ENCODE measurements around the gene CEP19.
"Not testable (repeated sequence)": the region's sequence is repeated elsewhere in the genome, so short reads cannot be mapped to it uniquely, and the experiment has no call there.

CEP19 gene

GRCh38 chr3:196711838-196712513, at the start of gene CEP19, which contains the start of gene PIGX:
TSS of gene CEP19 (minus strand) at chr3:196712250. CDS start at chr3:196708657, 3,593 bp downstream.
TSS of gene PIGX (plus strand) at chr3:196712377.
- peaks cover 12% of the 10 kb centered on the region for H3K4me1 ChIP-seq (ENCODE audit: control insufficient read depth, insufficient read depth, low read length)
- no peaks in the 10 kb centered on the region for H3K9me3 ChIP-seq (ENCODE audit: control insufficient read depth, low read length)
- no peaks in the 10 kb centered on the region for H3K36me3 ChIP-seq (ENCODE audit: control insufficient read depth, insufficient read depth, low read length)
- peak within 1 kb of the TSS; percentile 67 for H3K4me3 ChIP-seq (ENCODE audit: low read length)
- no peaks in the 10 kb centered on the region for H3K27me3 ChIP-seq (ENCODE audit: control insufficient read depth, insufficient read depth, low read length)
- peak within 1 kb of the TSS; percentile 60 for H3K9ac ChIP-seq (ENCODE audit: low read length)

DNA sequence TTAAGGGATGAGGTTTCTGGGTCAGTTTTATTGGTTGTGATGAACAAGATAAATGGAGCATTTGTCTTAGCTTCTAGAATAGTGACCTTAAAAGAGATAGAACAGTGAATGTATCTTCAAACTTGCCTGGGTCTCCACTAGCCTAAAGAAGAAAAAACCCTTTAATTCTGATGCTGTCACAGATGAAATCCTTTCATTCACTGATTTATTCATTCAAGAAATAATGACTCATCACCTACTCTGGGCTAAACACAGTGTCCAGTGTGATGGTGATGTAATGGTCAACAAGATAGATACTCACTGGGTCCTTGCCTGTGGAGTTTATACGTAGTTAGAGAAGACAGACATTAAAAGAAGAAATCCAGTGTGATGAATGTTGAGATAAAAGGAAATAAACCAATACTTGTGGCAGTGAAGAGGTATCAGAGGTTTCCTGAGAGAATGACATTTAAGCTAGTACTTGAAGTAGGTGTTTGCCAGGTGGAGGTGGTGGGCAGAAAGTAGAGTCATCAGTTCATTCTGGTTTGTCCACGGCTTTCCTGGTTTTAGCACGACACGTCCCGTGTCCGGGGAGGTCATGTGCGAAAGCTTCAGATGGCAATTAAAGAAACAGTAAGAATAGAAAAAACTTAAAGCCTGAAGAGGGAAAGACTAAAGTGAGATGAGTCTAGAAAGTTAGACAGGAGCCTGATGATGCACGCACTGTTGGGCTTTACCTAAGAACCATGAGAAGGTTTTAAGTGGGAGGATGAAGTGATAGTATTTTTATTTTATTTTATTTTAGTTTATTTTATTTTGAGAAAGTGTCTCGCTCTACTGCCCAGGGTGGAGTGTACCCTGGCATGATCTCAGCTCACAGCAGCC, 46.1 kb upstream of the CEP19 start:
- H3K4me1 ChIP-seq (ENCODE audit: control insufficient read depth, insufficient read depth, low read length): peaks cover 11% of the 10 kb centered on the region
- H3K4me3 ChIP-seq (ENCODE audit: low read length): no peak overlapping the region
- no peaks in the 10 kb centered on the region for H3K36me3 ChIP-seq (ENCODE audit: control insufficient read depth, insufficient read depth, low read length)
- no peaks in the 10 kb centered on the region for H3K9me3 ChIP-seq (ENCODE audit: control insufficient read depth, low read length)
- H3K27me3 ChIP-seq (ENCODE audit: control insufficient read depth, insufficient read depth, low read length): no peaks in the 10 kb centered on the region
- H3K9ac ChIP-seq (ENCODE audit: low read length): no peak overlapping the region

GRCh38 chr3:196756732-196757131, 44.7 kb upstream of the CEP19 start:
- Histone ChIP-seq H3K36me3 (ENCODE audit: control insufficient read depth, insufficient read depth, low read length) (no peaks in the 10 kb centered on the region), H3K27me3 (ENCODE audit: control insufficient read depth, insufficient read depth, low read length) (no peaks in the 10 kb centered on the region), H3K9ac (ENCODE audit: low read length) (no peak overlapping the region), H3K4me3 (ENCODE audit: low read length) (no peak overlapping the region), H3K9me3 (ENCODE audit: control insufficient read depth, low read length) (no peaks in the 10 kb centered on the region), H3K4me1 (ENCODE audit: control insufficient read depth, insufficient read depth, low read length) (peaks cover 11% of the 10 kb centered on the region)

GRCh38 chr3:196754091-196754981, 42.3 kb upstream of the CEP19 start:
- Histone ChIP-seq H3K27me3 (ENCODE audit: control insufficient read depth, insufficient read depth, low read length) (no peaks in the 10 kb centered on the region), H3K4me1 (ENCODE audit: control insufficient read depth, insufficient read depth, low read length) (peaks cover 11% of the 10 kb centered on the region), H3K4me3 (ENCODE audit: low read length) (no peak overlapping the region), H3K9me3 (ENCODE audit: control insufficient read depth, low read length) (no peaks in the 10 kb centered on the region), H3K9ac (ENCODE audit: low read length) (peak overlapping the region; percentile 5), H3K36me3 (ENCODE audit: control insufficient read depth, insufficient read depth, low read length) (no peaks in the 10 kb centered on the region)

GRCh38 chr3:196753201-196753600, 41.2 kb upstream of the CEP19 start:
- Histone ChIP-seq H3K27me3 (ENCODE audit: control insufficient read depth, insufficient read depth, low read length) (no peaks in the 10 kb centered on the region), H3K4me1 (ENCODE audit: control insufficient read depth, insufficient read depth, low read length) (peaks cover 11% of the 10 kb centered on the region), H3K9ac (ENCODE audit: low read length) (no peak overlapping the region), H3K9me3 (ENCODE audit: control insufficient read depth, low read length) (no peaks in the 10 kb centered on the region), H3K36me3 (ENCODE audit: control insufficient read depth, insufficient read depth, low read length) (no peaks in the 10 kb centered on the region), H3K4me3 (ENCODE audit: low read length) (no peak overlapping the region)

- no peaks in the 10 kb centered on the region for H3K36me3 ChIP-seq (ENCODE audit: control insufficient read depth, insufficient read depth, low read length)
- no peak overlapping the region for H3K4me3 ChIP-seq (ENCODE audit: low read length)
- H3K9ac ChIP-seq (ENCODE audit: low read length): no peak overlapping the region
- H3K9me3 ChIP-seq (ENCODE audit: control insufficient read depth, low read length): no peaks in the 10 kb centered on the region
- H3K4me1 ChIP-seq (ENCODE audit: control insufficient read depth, insufficient read depth, low read length): peaks cover 2% of the 10 kb centered on the region
- no peaks in the 10 kb centered on the region for H3K27me3 ChIP-seq (ENCODE audit: control insufficient read depth, insufficient read depth, low read length)
Observed at GRCh38 chr3:196749125-196749524, 37.1 kb upstream of the CEP19 start.

DNA sequence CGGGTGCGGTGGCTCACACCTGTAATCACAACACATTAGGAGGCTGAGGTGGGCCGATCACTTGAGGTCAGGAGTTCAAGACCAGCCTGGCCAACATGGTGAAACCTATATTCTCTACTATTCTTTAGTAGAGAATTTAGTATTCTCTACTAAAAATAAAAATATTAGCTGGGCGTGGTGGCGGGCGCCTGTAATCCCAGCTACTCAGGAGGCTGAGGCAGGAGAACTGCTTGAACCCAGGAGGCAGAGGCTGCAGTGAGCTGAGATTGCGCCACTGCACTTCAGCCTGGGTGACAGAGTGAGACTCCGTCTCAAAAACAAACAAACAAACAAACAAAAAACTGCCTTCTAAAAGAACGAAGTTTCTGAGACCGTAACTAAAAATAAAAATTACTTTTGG, 31.5 kb upstream of the CEP19 start:
- not testable (repeated sequence) for H3K9me3 ChIP-seq (ENCODE audit: control insufficient read depth, low read length); H3K4me3 ChIP-seq (ENCODE audit: low read length); H3K9ac ChIP-seq (ENCODE audit: low read length); H3K27me3 ChIP-seq (ENCODE audit: control insufficient read depth, insufficient read depth, low read length); H3K36me3 ChIP-seq (ENCODE audit: control insufficient read depth, insufficient read depth, low read length)
- H3K4me1 ChIP-seq (ENCODE audit: control insufficient read depth, insufficient read depth, low read length): peaks cover 13% of the 10 kb centered on the region

DNA sequence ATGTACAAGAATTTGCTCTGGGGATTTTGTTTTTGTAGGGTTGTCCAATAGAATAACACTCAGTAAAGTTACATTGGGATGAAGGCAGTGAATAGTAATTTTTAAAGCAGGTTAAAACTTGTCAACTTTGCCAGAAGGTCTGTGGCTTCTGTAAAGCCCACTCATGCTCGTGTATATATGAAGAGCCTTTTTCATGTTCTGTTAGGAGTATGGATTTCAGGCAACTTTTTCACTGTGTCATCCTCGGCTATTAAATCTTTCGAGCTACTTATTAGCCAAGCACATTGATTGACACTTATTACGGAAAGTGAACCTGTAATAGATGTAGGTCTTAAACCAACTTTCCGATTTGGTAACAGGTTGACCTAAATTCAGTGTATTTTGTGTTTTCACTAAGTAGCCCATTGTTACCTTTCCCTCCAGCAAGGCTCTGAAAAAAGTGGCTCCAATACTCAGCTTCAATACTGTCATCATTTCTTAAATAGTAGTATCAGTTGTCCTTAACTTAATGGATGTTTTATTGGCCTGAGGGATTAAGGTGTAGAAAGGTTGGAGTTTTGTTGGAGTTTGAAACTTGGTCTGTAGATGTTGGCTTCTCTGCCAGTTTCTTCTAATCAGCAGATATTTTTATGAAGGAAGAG, 29.3 kb upstream of the CEP19 start:
- H3K27me3 ChIP-seq (ENCODE audit: control insufficient read depth, insufficient read depth, low read length): no peaks in the 10 kb centered on the region
- H3K36me3 ChIP-seq (ENCODE audit: control insufficient read depth, insufficient read depth, low read length): no peaks in the 10 kb centered on the region
- peak overlapping the region; percentile 91 for H3K9ac ChIP-seq (ENCODE audit: low read length)
- peak overlapping the region; percentile 60 for H3K4me3 ChIP-seq (ENCODE audit: low read length)
- H3K9me3 ChIP-seq (ENCODE audit: control insufficient read depth, low read length): no peaks in the 10 kb centered on the region
- peaks cover 13% of the 10 kb centered on the region for H3K4me1 ChIP-seq (ENCODE audit: control insufficient read depth, insufficient read depth, low read length)

DNA sequence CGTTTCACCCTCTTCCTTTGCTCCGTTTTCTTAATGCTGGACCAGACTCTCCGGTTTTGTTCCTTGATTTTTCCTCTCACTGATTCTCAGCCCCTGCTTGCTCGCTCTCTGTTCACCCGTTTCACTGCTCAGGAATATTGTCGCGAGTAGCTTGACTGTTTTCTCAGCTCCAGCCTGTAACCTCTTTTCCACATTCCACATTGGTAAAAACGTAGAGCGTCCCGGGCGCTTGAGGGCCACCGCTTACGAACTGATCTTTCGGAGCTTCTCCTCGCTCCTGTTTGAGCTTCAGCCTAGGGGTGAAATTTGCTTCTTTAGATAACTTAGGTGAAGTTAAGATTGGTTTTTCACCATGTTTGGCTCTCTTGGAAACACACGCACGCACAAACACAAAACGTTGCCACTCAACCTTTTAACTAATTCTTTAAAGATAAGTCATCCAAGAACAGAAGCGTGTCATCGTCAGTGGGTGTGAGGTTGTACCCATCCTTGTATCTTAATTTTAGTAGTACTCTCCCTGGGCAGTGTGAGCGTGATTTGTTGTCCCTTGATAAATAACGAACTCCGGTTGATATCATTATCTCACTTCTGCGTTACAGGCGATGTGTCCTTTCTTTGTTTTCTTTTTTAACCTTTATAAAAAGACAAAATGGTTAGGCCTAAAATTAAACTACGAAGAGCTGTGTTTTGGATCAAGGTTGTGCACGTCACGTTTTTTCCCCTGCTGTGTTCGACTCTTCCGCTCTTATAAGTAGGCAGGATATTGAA, 28.6 kb upstream of the CEP19 start:
- Histone ChIP-seq H3K9ac (ENCODE audit: low read length) (peak overlapping the region; percentile 91), H3K4me3 (ENCODE audit: low read length) (peak overlapping the region; percentile 60), H3K4me1 (ENCODE audit: control insufficient read depth, insufficient read depth, low read length) (peaks cover 13% of the 10 kb centered on the region), H3K36me3 (ENCODE audit: control insufficient read depth, insufficient read depth, low read length) (no peaks in the 10 kb centered on the region), H3K27me3 (ENCODE audit: control insufficient read depth, insufficient read depth, low read length) (no peaks in the 10 kb centered on the region), H3K9me3 (ENCODE audit: control insufficient read depth, low read length) (no peaks in the 10 kb centered on the region)

DNA sequence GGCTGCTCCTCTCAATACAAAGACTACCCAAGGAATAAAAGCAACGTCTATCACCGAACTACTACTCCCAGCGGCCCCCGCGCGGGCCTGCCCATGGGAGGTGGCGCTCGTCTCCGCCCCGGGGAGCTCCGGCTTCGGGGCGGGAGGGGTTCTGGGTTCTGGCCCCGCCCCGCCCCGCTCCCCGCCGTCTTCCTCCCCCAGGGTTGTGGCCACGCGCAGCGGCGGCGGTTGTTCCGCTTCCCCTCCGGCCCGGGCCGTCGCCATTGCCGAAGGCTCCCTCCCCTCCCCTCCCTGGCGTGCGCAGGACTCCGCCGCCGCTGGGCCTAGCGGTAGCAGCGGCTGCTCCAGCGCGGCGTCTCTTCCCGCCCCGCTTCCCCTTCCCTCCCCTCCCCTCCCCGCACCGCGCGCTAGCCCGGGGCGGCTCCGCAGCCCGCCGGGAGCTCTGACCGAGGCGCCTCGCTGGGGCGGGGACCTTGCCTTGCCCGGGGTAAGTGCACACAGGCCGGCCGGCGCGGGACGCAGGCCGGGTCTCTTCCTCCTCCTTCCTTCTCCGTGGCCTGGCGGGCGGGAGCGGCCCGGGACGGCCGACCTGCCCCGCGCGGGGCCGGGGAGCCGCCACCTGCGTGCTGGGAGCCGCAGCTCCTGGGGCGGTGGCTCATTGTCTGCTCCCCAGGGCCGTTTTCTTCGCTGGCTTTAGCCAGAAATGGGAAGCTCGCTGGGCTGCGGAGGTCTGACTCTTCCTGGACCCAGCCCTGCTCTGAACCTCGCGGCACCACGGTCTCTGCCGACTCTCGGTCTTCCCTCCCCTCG, 27.8 kb upstream of the CEP19 start, which contains the start of gene PAK2:
PAK2 (plus strand) TSS at position 187 of the 810 bp plus-strand sequence. CDS start 42,790 bp downstream, outside the sequence.
- Histone ChIP-seq H3K4me1 (ENCODE audit: control insufficient read depth, insufficient read depth, low read length) (peaks cover 13% of the 10 kb centered on the region), H3K4me3 (ENCODE audit: low read length) (peak within 1 kb of the TSS; percentile 60), H3K9ac (ENCODE audit: low read length) (peak within 1 kb of the TSS; percentile 91), H3K27me3 (ENCODE audit: control insufficient read depth, insufficient read depth, low read length) (no peaks in the 10 kb centered on the region), H3K36me3 (ENCODE audit: control insufficient read depth, insufficient read depth, low read length) (no peaks in the 10 kb centered on the region), H3K9me3 (ENCODE audit: control insufficient read depth, low read length) (no peaks in the 10 kb centered on the region)

Measured in mucosa of stomach (tissue), 1 donor.